GM12878 (cell line): Measurements from ENCODE around the gene MALRD1. TPM values are rescaled to one million over a fixed set of nuclear protein-coding genes. Genes with fewer than 3 reads are reported as not detected.

ENCODE experiments used
- ATAC-seq: fragments of 200-7000 bp; cut with Tn5 transposase; 3 replicates; pipeline ENCODE4 v1.9.1; 2020; ENCODE audit warnings: mild to moderate bottlenecking, moderate library complexity
- BruUV-seq: library from RNA; stranded (reverse); fragments of 400-500 nt; replicated peaks from 2 replicates; lab custom pipeline; 2021; lab: Mats Ljungman, UMichigan
- CTCF ChIA-PET: fragments of 300-600 bp; sonication (Branson Sonifier 250); formaldehyde crosslinking; extraction: SDS; loops from one replicate; lab custom pipeline; 2021; ENCODE audit warnings: inconsistent platforms; lab: Yijun Ruan, JAX
- POLR2A ChIA-PET: fragments of 350-600 bp; formaldehyde crosslinking; extraction: SDS; loops from one replicate; lab custom pipeline; 2021; ENCODE audit warnings: inconsistent platforms; lab: Charles Lee
- RAD21 ChIA-PET: fragments of 300-600 bp; sonication (Branson Sonifier 250); formaldehyde crosslinking; loops from one replicate; lab custom pipeline; 2023; ENCODE audit warnings: antibody characterized with exemption; ENCODE audit not compliant: unreplicated experiment; lab: Charles Lee
- SMC1A ChIA-PET: fragments of 300-600 bp; sonication (Branson Sonifier 250); formaldehyde crosslinking; loops from one replicate; lab custom pipeline; 2023; ENCODE audit not compliant: unreplicated experiment, uncharacterized antibody; lab: Charles Lee
- DNase-seq: peaks from one replicate; pipeline ENCODE4 v3.0.0-alpha.2; 2011; ENCODE audit warnings: low read depth, low spot score
- FAIRE-seq: peaks from 3 replicates; lab custom pipeline; 2011; peaks lifted over from hg19 to GRCh38; lab: Jason Lieb, UNC
- H2AFZ ChIP-seq: 2 replicates; pipeline ENCODE4 v1.6.0; 2011; ENCODE audit warnings: low read depth, low read length, control low read depth; ENCODE audit not compliant: control insufficient read depth
- H3K27ac ChIP-seq: 2 replicates; pipeline ENCODE4 v1.5.1; 2011; ENCODE audit warnings: control low read depth; ENCODE audit not compliant: control insufficient read depth, insufficient read depth
- H3K27me3 ChIP-seq, 2 experiments: replicated peaks in 1 of 2; 2 replicates each; pipeline versions ENCODE4 v1.6.0 to v1.6.1; 2011; ENCODE audit warnings: low read length in 1 of 2; ENCODE audit not compliant: control insufficient read depth in 2 of 2, insufficient read depth in 2 of 2
- H3K36me3 ChIP-seq, 2 experiments: 2 replicates each; pipeline ENCODE4 v1.5.1; 2011; ENCODE audit warnings: low read length in 1 of 2; ENCODE audit not compliant: control insufficient read depth in 2 of 2, insufficient read depth in 2 of 2
- H3K4me1 ChIP-seq: 2 replicates; pipeline ENCODE4 v1.6.1; 2011; ENCODE audit warnings: mild to moderate bottlenecking, low read length, moderate library complexity, mixed read lengths; ENCODE audit not compliant: control insufficient read depth, insufficient read depth
- H3K4me2 ChIP-seq: 2 replicates; pipeline ENCODE4 v1.6.0; 2011; ENCODE audit warnings: control low read depth; ENCODE audit not compliant: control insufficient read depth, insufficient read depth
- H3K4me3 ChIP-seq: fragments of 200-600 bp; sonication (generic); 2 replicates; pipeline ENCODE4 v1.5.1; 2016
- H3K79me2 ChIP-seq: 2 replicates; pipeline ENCODE4 v1.6.0; 2011; ENCODE audit warnings: low read length; ENCODE audit not compliant: control insufficient read depth, insufficient read depth
- H3K9ac ChIP-seq: 2 replicates; pipeline ENCODE4 v1.8.0; 2011; ENCODE audit warnings: low read length, control low read depth, mixed read lengths; ENCODE audit not compliant: control insufficient read depth, insufficient read depth
- H3K9me3 ChIP-seq: replicated peaks from 3 replicates; pipeline ENCODE4 v1.5.1; 2011; ENCODE audit warnings: mild to moderate bottlenecking, low read length; ENCODE audit not compliant: control insufficient read depth, insufficient read depth
- H4K20me1 ChIP-seq: 2 replicates; pipeline ENCODE4 v1.6.0; 2011; ENCODE audit not compliant: control insufficient read depth, insufficient read depth
- CHD1 ChIP-seq: IDR thresholded peaks from 2 replicates; pipeline ENCODE4 v1.6.1; 2012; ENCODE audit warnings: low read depth, low read length, improper control_type of control experiment
- EGR1 ChIP-seq, 2 experiments: IDR thresholded peaks; 1 replicate in 1 of 2; 2 replicates in 1 of 2; pipeline ENCODE4 v1.6.1; 2011 to 2012; ENCODE audit warnings: low read depth in 2 of 2, low read length in 2 of 2, borderline replicate concordance in 1 of 2, mild to moderate bottlenecking in 1 of 2, moderate library complexity in 1 of 2
- EP300 ChIP-seq, 2 experiments: fragments of 150-350 bp in 1 of 2; IDR thresholded peaks; 2 replicates each; pipeline ENCODE4 v1.6.1; 2011 to 2012; ENCODE audit warnings: low read depth in 2 of 2, low read length in 2 of 2, borderline replicate concordance in 1 of 2, improper control_type of control experiment in 1 of 2, inconsistent platforms in 1 of 2; ENCODE audit not compliant: control insufficient read depth in 1 of 2
- ESRRA ChIP-seq: IDR thresholded peaks from 2 replicates; pipeline ENCODE4 v1.6.1; 2012; ENCODE audit warnings: mild to moderate bottlenecking, low read length, improper control_type of control experiment
- FOS ChIP-seq: IDR thresholded peaks from 3 replicates; pipeline ENCODE4 v1.6.1; 2011; ENCODE audit warnings: borderline replicate concordance; ENCODE audit not compliant: insufficient read length; ENCODE audit errors: extremely low read depth
- FOXM1 ChIP-seq: IDR thresholded peaks from 2 replicates; pipeline ENCODE4 v1.6.1; 2012; ENCODE audit warnings: low read depth, mild to moderate bottlenecking, inconsistent platforms, low read length, moderate library complexity
- GABPA ChIP-seq: IDR thresholded peaks from 2 replicates; pipeline ENCODE4 v1.6.1; 2014; ENCODE audit warnings: antibody characterized with exemption, low read depth, mild to moderate bottlenecking, inconsistent platforms
- IKZF2 ChIP-seq, 2 experiments: fragments of 450-650 bp; IDR thresholded peaks; 2 replicates each; pipeline ENCODE4 v1.6.1; 2017; ENCODE audit warnings: mild to moderate bottlenecking in 2 of 2, moderate library complexity in 2 of 2
- KDM1A ChIP-seq: fragments of 200-600 bp; sonication (generic); IDR thresholded peaks from 2 replicates; pipeline ENCODE4 v1.6.1; 2016; ENCODE audit warnings: borderline replicate concordance
- MTA2 ChIP-seq: fragments of 450-650 bp; IDR thresholded peaks from 2 replicates; pipeline ENCODE4 v1.6.1; 2016; ENCODE audit warnings: low read depth, mild to moderate bottlenecking, moderate library complexity
- PBX3 ChIP-seq: IDR thresholded peaks from 2 replicates; pipeline ENCODE4 v1.6.1; 2011; ENCODE audit warnings: mild to moderate bottlenecking, low read depth, low read length, moderate library complexity; ENCODE audit not compliant: insufficient replicate concordance
- RCOR1 ChIP-seq: conservative IDR thresholded peaks from 2 replicates; pipeline ENCODE4 v1.6.1; 2012; ENCODE audit warnings: low read depth, low read length, improper control_type of control experiment
- SMAD5 ChIP-seq: IDR thresholded peaks from 2 replicates; pipeline ENCODE4 v1.6.1; 2016; ENCODE audit warnings: antibody characterized with exemption, low read depth
- SPI1 ChIP-seq: IDR thresholded peaks from 2 replicates; pipeline ENCODE4 v1.6.1; 2011; ENCODE audit warnings: low read depth, mild to moderate bottlenecking, low read length, moderate library complexity, borderline replicate concordance; ENCODE audit not compliant: insufficient read depth
- SREBF2 ChIP-seq: IDR thresholded peaks from 2 replicates; pipeline ENCODE4 v1.6.1; 2012; ENCODE audit warnings: mild to moderate bottlenecking, low read length
- ZBED1 ChIP-seq: IDR thresholded peaks from 2 replicates; pipeline ENCODE4 v1.6.1; 2016; ENCODE audit warnings: borderline replicate concordance
- ZBTB4 ChIP-seq: fragments of 450-650 bp; formaldehyde crosslinking; IDR thresholded peaks from 2 replicates; pipeline ENCODE4 v1.4.0; 2022; ENCODE audit warnings: mild to moderate bottlenecking, moderate library complexity
- WGBS: methylation state at CpG from one replicate; pipeline ENCODE4 v1.1.6; 2016; ENCODE audit warnings: low lambda C conversion rate; ENCODE audit not compliant: insufficient replicate concordance, insufficient coverage; ENCODE audit errors: missing lambda C conversion rate; 5-methylcytosine and 5-hydroxymethylcytosine counted together
- in situ Hi-C: fragments of 300-500 bp; cut with MboI; formaldehyde crosslinking; loops from 9 replicates; pipeline ENCODE4 v1.14.3; 2018; ENCODE audit warnings: mixed read lengths
- intact Hi-C: fragments of 100-400 bp; cut with micrococcal nuclease; formaldehyde crosslinking; loops from one replicate; pipeline ENCODE4 v1.14.2; 2022; ENCODE audit not compliant: unreplicated experiment
- polyA plus RNA-seq, 11 experiments: library from polyadenylated mRNA; depleted of rRNA in 4 of 11; unstranded in 6 of 11; stranded (reverse) in 5 of 11; fragments of >200 nt; fragmentation: Nextera tagmentation in 4 of 11; fragmentation: Illumina TruSeq in 1 of 11; extraction: Ambion mirVana in 4 of 11; extraction: Trizol in 1 of 11; gene quantifications; 1 replicate in 1 of 11; 2 replicates in 10 of 11; pipeline versions ENCODE4 v1.2.1 to v1.2.3, GENCODE V29; 2011 to 2016; ENCODE audit warnings: inconsistent platforms in 2 of 11, missing spikeins in 2 of 11, low read depth in 1 of 11
- total RNA-seq, 4 experiments: library from RNA; depleted of rRNA in 3 of 4; stranded (reverse); fragments of >200 nt in 3 of 4; fragmentation: Illumina TruSeq in 1 of 4; extraction: Trizol in 1 of 4; gene quantifications; 2 replicates each; pipeline versions ENCODE4 v1.2.1 to v1.2.3, GENCODE V29; 2013 to 2021

MALRD1 gene
- total and polyA plus RNA-seq, 10 of the 15 experiments (the other 5 are each of a cell fraction or from before 2014, with no cell fraction given): 0.12 to 6.6 (median 0.26) TPM; not detected in 2

GRCh38 chr10:19154375-19154774 lies 105.8 kb downstream of the MALRD1 start:
- H3K4me1 ChIP-seq: no peaks in the 10 kb centered on the region
- CTCF ChIA-PET: interaction anchor here (1.0 to 1.3 kb wide), 3 partner anchors 10 to 49 kb away, joined by 3 to 4 read pairs (median 4); no protein-coding TSS in a partner anchor
- H3K27me3 ChIP-seq: no peaks in the 10 kb centered on the region
- no peak overlapping the region for H3K4me3 ChIP-seq
- no peaks in the 10 kb centered on the region for H3K79me2 ChIP-seq
- 57% methylated on average over 4 of the region's 4 CpGs for WGBS
- no peak overlapping the region for H3K9ac ChIP-seq
- no peak overlapping the region for H3K27ac ChIP-seq
- SMC1A ChIA-PET: interaction anchor here (0.8 to 1.9 kb wide), 9 partner anchors 9 to 55 kb away, joined by 3 to 8 read pairs (median 4); no protein-coding TSS in a partner anchor
- DNase-seq (no peak), ATAC-seq (peak; percentile 21; the same call in 1 of the 3 replicates), FAIRE-seq (no peak)
- no TSS peak for BruUV-seq
- POLR2A ChIA-PET: interaction anchor here (0.5 to 1.1 kb wide), 4 partner anchors 9 to 37 kb away, joined by 3 to 4 read pairs (median 3); no protein-coding TSS in a partner anchor
- no peak overlapping the region for H2AFZ ChIP-seq
- no peaks in the 10 kb centered on the region for H3K36me3 ChIP-seq
- RAD21 ChIA-PET: interaction anchor here (0.9 to 2.1 kb wide), 9 partner anchors 9 to 52 kb away, joined by 3 to 16 read pairs (median 4); no protein-coding TSS in a partner anchor
- no peaks in the 10 kb centered on the region for H3K9me3 ChIP-seq
- in situ Hi-C loops: no loop called here
- H3K4me2 ChIP-seq: no peak overlapping the region
- intact Hi-C loops: no loop called here
- no peaks in the 10 kb centered on the region for H4K20me1 ChIP-seq
- TF ChIP-seq CHD1: no peak
- TF ChIP-seq SPI1: no peak
- no peak for TF ChIP-seq GABPA
- TF ChIP-seq SMAD5: no peak
- TF ChIP-seq EP300 (IDR thresholded peaks at IDR 0.05; ENCODE audit: borderline replicate concordance in 1 of 2, control insufficient read depth in 1 of 2, low read depth in 2 of 2, low read length in 2 of 2): no peak
- no peak for TF ChIP-seq KDM1A
- TF ChIP-seq FOXM1: no peak
- no peak for TF ChIP-seq ZBTB4
- TF ChIP-seq EGR1 (IDR thresholded peaks at IDR 0.05; ENCODE audit: borderline replicate concordance in 1 of 2, low read depth in 2 of 2, low read length in 2 of 2): no peak
- no peak for TF ChIP-seq MTA2
- TF ChIP-seq ESRRA: no peak
- no peak for TF ChIP-seq FOS
- TF ChIP-seq RCOR1: no peak
- TF ChIP-seq SREBF2: no peak
- TF ChIP-seq PBX3: no peak
- TF ChIP-seq IKZF2 (IDR thresholded peaks at IDR 0.05): no peak
- no peak for TF ChIP-seq ZBED1
